SU-DHL-6 (cell line): ENCODE results near the gene TRPV4.

Experiments used
- H2AFZ ChIP-seq: fragments of 200-600 bp; sonication (generic); 2 replicates; pipeline ENCODE4 v1.6.1; 2014; ENCODE audit warnings: low read depth, mild to moderate bottlenecking, moderate library complexity, mixed read lengths, antibody characterized with exemption, low read length; ENCODE audit not compliant: severe bottlenecking
- H3F3A ChIP-seq: fragments of 200-600 bp; shearing (Covaris generic); 2 replicates; pipeline ENCODE4 v1.6.0; 2016; ENCODE audit warnings: antibody characterized with exemption, mild to moderate bottlenecking; ENCODE audit not compliant: insufficient read depth
- H3K27ac ChIP-seq: fragments of 200-600 bp; sonication (generic); 2 replicates; pipeline ENCODE4 v1.5.1; 2016; ENCODE audit warnings: low read depth, mild to moderate bottlenecking, low read length, moderate library complexity, mixed read lengths
- H3K27me3 ChIP-seq: fragments of 200-600 bp; sonication (generic), shearing (Covaris generic); 2 replicates; pipeline ENCODE4 v1.6.0; 2014; ENCODE audit warnings: mild to moderate bottlenecking, low read length
- H3K36me3 ChIP-seq: fragments of 200-600 bp; sonication (generic); 2 replicates; pipeline ENCODE4 v1.6.1; 2014; ENCODE audit warnings: mild to moderate bottlenecking, low read length, mixed read lengths
- H3K4me2 ChIP-seq: fragments of 300-600, 200-600 bp; shearing (Covaris generic), sonication (generic); 2 replicates; pipeline ENCODE4 v1.6.0; 2014; ENCODE audit warnings: low read length, low read depth, mild to moderate bottlenecking; ENCODE audit not compliant: poor library complexity, severe bottlenecking
- H3K4me3 ChIP-seq: fragments of 200-600 bp; sonication (generic); 2 replicates; pipeline ENCODE4 v1.5.1; 2014; ENCODE audit warnings: antibody characterized with exemption, low read length, mild to moderate bottlenecking, mixed read lengths; ENCODE audit not compliant: insufficient read depth, poor library complexity, severe bottlenecking
- H3K79me2 ChIP-seq: fragments of 200-600 bp; sonication (generic); 2 replicates; pipeline ENCODE4 v1.6.1; 2014; ENCODE audit warnings: mild to moderate bottlenecking, low read length, moderate library complexity; ENCODE audit not compliant: insufficient read depth
- H3K9ac ChIP-seq: fragments of 200-600 bp; sonication (generic); 2 replicates; pipeline ENCODE4 v1.7.0; 2014; ENCODE audit warnings: mild to moderate bottlenecking, low read length
- H3K9me2 ChIP-seq: fragments of 200-600 bp; sonication (generic); replicated peaks from 2 replicates; pipeline ENCODE4 v1.6.1; 2014; ENCODE audit warnings: low read length; ENCODE audit not compliant: insufficient read depth
- H3K9me3 ChIP-seq: fragments of 200-600 bp; sonication (generic); 2 replicates; pipeline ENCODE4 v1.6.1; 2014; ENCODE audit warnings: low read length, mixed read lengths; ENCODE audit not compliant: insufficient read depth
- H4K20me1 ChIP-seq: fragments of 200-600 bp; sonication (generic); 2 replicates; pipeline ENCODE4 v1.6.1; 2014; ENCODE audit warnings: low read depth, mild to moderate bottlenecking, antibody characterized with exemption, low read length, moderate library complexity, mixed read lengths
- EZH2phosphoT487 ChIP-seq: fragments of 200-600 bp; sonication (generic), shearing (Covaris generic); conservative IDR thresholded peaks from 2 replicates; pipeline ENCODE4 v1.6.1; 2018; ENCODE audit warnings: mild to moderate bottlenecking, antibody characterized with exemption, low read length, moderate library complexity, mixed read lengths
- TF ChIP-seq, protein P1 (sequence below): fragments of 200-600 bp; sonication (generic); IDR thresholded peaks from one replicate; pipeline ENCODE4 v1.5.1; 2017; ENCODE audit warnings: antibody characterized with exemption, mild to moderate bottlenecking, low read length, moderate library complexity; ENCODE audit not compliant: insufficient read depth, poor library complexity, severe bottlenecking

Gene TRPV4

DNA sequence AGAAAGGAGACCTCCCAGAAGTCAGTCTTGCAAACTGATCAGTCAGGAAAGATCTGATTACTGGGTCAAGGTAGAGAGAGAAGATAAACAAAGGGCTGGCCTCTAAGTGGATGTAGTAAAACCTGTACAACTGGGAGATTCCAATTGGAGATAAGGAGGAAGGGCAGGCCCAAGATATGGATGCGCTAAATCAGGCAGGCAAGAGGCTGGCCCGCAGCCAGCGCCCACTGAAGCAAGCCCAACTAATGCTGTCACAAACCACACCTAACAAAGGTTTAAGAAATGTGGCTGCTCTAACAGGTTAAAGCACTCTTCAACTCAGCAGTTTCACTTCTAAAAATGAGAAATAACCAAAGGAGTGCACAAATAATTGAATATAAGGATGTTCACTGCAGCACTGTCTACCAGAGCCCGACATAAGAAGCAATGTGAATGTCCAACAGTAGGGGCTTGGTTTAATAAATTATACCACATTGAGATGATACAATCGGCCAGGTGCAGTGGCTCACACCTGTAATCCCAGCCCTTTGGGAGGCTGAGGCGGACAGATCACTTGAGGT, 42.5 kb upstream of the TRPV4 start:
- no peak overlapping the region for H3K4me2 ChIP-seq
- no peaks in the 10 kb centered on the region for H4K20me1 ChIP-seq
- no peak for TF ChIP-seq EZH2phosphoT487
- TF ChIP-seq, protein P1, sequence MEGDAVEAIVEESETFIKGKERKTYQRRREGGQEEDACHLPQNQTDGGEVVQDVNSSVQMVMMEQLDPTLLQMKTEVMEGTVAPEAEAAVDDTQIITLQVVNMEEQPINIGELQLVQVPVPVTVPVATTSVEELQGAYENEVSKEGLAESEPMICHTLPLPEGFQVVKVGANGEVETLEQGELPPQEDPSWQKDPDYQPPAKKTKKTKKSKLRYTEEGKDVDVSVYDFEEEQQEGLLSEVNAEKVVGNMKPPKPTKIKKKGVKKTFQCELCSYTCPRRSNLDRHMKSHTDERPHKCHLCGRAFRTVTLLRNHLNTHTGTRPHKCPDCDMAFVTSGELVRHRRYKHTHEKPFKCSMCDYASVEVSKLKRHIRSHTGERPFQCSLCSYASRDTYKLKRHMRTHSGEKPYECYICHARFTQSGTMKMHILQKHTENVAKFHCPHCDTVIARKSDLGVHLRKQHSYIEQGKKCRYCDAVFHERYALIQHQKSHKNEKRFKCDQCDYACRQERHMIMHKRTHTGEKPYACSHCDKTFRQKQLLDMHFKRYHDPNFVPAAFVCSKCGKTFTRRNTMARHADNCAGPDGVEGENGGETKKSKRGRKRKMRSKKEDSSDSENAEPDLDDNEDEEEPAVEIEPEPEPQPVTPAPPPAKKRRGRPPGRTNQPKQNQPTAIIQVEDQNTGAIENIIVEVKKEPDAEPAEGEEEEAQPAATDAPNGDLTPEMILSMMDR, result no peak
- H3K9ac ChIP-seq, result no peak overlapping the region
- H3K27me3 ChIP-seq, result no peaks in the 10 kb centered on the region
- no peaks in the 10 kb centered on the region for H3K9me3 ChIP-seq
- no peaks in the 10 kb centered on the region for H3K36me3 ChIP-seq
- H3K79me2 ChIP-seq, result no peaks in the 10 kb centered on the region
- no peak overlapping the region for H3K27ac ChIP-seq
- no peak overlapping the region for H2AFZ ChIP-seq
- no peak overlapping the region for H3K4me3 ChIP-seq
- H3F3A ChIP-seq, result no peaks in the 10 kb centered on the region
- H3K9me2 ChIP-seq, result no peaks in the 10 kb centered on the region

DNA sequence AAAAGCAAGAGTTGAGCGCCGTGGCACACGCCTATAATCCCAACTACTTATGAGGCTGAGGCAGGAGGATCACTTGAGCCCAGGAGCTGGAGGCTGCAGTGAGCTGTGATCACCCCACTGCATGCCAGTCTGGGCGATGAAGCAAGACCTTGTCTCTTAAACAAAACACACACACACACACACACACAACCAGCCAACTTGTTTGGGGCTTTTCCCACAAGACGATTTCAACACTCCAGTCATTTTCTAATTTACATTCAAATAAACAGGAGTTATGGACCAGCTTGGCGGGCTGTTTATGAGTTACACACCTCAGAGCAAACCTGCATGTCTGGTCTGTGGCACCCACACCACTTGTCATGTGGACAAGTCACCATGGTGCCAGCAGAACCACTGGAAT, 40.5 kb upstream of the TRPV4 start:
- no peaks in the 10 kb centered on the region for H4K20me1 ChIP-seq
- no peaks in the 10 kb centered on the region for H3K36me3 ChIP-seq
- TF ChIP-seq, protein P1, result no peak
- TF ChIP-seq EZH2phosphoT487, result no peak
- H3K9ac ChIP-seq, result no peak overlapping the region
- no peaks in the 10 kb centered on the region for H3F3A ChIP-seq
- H3K27me3 ChIP-seq, result no peaks in the 10 kb centered on the region
- H2AFZ ChIP-seq, result no peak overlapping the region
- no peaks in the 10 kb centered on the region for H3K9me3 ChIP-seq
- H3K27ac ChIP-seq, result no peak overlapping the region
- no peak overlapping the region for H3K4me3 ChIP-seq
- H3K79me2 ChIP-seq, result no peaks in the 10 kb centered on the region
- H3K9me2 ChIP-seq, result no peaks in the 10 kb centered on the region
- H3K4me2 ChIP-seq, result no peak overlapping the region

DNA sequence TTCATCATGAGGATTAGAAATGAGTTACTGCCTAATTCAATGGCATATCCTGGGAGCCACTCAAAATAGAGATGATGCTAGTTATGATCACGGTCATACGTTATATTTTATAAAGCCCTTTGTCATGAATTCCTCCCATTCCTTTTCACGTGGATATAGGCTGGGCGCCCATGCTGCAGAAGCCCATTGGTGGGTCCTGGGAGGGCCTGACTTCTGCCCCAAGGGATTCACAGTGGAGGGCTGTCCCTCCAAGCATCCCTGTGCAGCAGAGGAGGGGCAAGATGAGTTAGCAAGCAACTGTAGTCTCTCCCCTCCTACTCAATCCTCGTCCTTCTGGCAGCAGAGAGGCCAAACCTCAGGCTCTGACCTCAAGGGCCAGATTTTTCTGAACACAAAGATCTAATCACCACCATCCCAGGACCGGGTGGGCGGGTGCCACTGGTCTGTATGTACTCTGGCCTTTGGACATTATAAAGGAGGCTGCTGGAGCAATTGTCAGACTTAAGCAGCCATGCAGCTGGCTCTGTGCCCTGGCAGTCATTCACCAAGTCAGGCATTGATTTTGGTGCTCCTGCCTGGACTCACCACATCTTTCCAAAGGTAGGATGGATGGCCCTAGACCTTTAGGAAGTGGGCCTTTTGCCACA, 38.6 kb upstream of the TRPV4 start:
- Histone ChIP-seq H4K20me1 (no peaks in the 10 kb centered on the region), H2AFZ (no peak overlapping the region), H3K9me3 (no peaks in the 10 kb centered on the region), H3K4me2 (no peak overlapping the region), H3K9ac (no peak overlapping the region), H3K4me3 (no peak overlapping the region), H3K9me2 (no peaks in the 10 kb centered on the region), H3K27me3 (no peaks in the 10 kb centered on the region), H3K36me3 (no peaks in the 10 kb centered on the region), H3K27ac (no peak overlapping the region), H3K79me2 (no peaks in the 10 kb centered on the region), H3F3A (no peaks in the 10 kb centered on the region)
- no peak for TF ChIP-seq EZH2phosphoT487
- TF ChIP-seq, protein P1, result no peak
